GM18951 (cell line): ENCODE data around the gene GPRIN3.

Experiments
- POLR2A ChIP-seq: IDR thresholded peaks from 4 replicates; pipeline ENCODE4 v1.6.1; 2011; ENCODE audit warnings: mild to moderate bottlenecking; ENCODE audit not compliant: insufficient read length, insufficient read depth; ENCODE audit errors: extremely low read depth
- in situ Hi-C: fragments of 300-500 bp; cut with MboI; formaldehyde crosslinking; loops from one replicate; pipeline ENCODE4 v1.12.0; 2022; ENCODE audit warnings: low sequenced_read_pairs, mixed read lengths, inconsistent platforms; ENCODE audit not compliant: unreplicated experiment

The GPRIN3 gene

DNA sequence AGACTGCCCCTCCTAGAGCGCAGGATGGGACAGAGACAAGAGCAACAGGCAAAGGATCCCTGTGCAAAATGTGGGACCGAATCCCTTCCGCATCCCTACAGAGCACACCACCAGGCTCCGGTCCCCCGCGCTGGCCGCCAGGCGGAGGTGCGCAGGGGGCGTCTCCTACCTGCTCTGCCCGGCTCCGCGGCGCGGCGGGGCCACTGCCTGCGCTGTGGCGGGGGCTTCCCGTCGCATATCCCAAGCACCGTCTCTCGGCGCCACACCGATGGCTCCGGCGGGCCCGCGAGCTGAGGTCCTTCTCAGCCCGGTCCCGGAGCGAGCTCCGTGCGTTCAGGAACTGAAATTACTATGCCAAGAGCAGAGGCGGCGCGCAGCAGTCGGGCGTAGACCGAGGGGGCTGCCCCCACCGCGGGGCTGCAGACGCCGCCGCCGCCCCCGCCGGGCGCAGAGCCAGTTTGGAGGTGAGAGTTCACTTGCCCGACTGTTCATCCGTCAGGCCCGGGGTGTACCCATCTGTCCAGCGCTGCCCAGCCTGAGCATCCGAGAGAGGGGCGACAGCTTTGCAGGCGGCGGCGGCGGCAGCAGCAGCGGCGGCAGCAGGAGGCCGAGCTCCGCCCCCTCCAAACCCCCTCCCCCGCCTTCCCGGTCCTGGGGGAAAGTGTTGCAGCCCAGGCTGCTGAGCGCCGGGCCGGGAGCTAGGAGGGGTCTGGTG lies at the start of gene GPRIN3:
Gene GPRIN3, minus strand, starts transcription at position 355 of the 715 bp plus-strand sequence. CDS start 57,690 bp downstream, outside the sequence.
- no peak for TF ChIP-seq POLR2A
- in situ Hi-C loops = no loop called here

DNA sequence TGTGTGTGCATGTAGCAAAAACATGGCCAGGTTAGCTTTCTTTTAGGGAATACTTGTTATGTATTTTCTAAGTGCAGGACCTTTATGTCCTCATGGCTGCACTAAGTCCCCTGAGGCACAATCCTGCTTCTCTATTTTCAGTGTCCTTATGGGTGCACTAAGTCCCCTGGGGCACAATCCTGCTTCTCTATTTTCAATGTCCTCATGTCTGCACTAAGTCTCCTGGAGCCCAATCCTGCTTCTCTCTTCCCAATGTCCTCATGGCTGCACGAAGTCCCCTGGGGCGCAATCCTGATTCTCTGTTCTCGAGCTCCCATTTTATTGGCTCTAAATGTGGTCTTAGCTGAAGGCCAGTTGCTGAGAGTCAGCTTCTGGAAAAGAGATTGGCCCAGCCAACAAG lies 49.7 kb upstream of the GPRIN3 start:
- no peak for TF ChIP-seq POLR2A
- in situ Hi-C loops = no loop called here

DNA sequence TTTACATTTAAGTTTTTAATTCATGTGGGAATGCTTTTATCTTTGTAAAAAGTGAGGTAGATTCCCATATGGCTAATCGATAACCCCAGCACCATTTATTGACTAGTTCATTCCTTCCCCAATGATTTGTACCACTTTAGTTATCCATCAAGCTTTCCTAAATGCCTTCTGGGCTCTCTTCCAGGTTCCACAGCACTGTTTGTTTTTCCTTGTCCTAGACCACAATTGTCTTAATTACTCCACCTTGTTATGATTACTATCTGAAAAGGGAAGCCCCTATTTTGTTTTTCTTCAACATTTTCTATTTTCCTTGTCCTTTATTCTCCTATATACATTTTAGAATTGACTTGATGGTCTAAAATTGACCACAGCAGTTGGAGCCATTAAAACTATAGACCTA lies 48.5 kb upstream of the GPRIN3 start:
- in situ Hi-C loops = no loop called here
- TF ChIP-seq POLR2A = no peak

DNA sequence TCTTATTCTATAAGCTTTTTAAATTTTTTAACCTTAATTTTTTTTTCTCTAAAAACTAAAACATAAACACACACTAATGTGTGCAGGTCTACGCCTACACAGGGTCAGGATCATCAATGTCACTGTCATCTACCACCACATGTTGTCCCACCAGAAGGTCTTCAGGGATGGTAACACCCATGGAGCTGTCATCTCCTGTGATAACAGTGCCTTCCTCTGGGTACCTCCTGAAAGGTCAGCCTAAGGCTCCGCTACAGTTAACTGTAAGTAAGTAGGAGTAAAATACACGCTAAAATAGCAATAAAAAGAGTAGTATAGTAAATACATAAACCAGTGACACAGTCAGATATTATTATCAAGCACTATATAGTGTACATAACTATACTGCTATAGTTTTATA lies 45.9 kb upstream of the GPRIN3 start:
- in situ Hi-C loops = no loop called here
- no peak for TF ChIP-seq POLR2A

DNA sequence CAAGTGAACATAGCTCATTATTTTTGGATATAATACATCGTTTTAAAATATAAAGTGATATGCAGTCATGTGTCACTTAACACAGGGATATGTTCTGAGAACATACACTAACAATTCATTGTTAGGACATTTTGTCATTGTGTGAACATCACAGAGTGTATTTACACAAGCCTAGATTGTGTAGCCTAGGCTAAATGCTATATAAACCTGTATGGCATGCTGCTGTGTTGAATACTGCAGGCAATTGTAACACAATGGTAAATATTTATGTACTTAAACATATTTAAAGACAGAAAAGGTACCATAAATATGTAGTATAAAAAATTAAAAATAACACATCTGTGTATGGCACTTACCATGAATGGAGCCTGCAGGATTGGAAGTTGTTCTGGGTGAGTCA lies 44.9 kb upstream of the GPRIN3 start:
- in situ Hi-C loops = no loop called here

DNA sequence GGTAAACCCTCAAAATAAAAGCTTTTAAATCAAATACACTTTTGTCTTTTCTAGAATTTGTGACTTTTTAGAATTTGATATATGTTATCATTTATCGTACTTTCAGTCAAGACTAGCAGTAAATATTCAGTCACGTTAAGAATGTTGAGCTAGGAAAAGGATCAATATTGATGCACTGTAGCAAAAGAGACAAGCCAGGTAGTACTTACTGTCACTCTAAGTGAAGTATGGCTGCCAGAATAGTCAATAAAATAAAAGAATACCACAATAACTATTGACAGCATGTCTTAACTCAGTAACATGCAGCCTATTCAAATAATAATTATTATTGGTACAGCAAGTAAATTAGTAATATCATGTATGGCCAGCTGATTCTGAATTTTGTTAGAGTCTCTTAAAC lies 43.6 kb upstream of the GPRIN3 start:
- TF ChIP-seq POLR2A = no peak

More for the DNA sequence above, 44.9 kb upstream of the GPRIN3 start:
- TF ChIP-seq POLR2A = no peak

DNA sequence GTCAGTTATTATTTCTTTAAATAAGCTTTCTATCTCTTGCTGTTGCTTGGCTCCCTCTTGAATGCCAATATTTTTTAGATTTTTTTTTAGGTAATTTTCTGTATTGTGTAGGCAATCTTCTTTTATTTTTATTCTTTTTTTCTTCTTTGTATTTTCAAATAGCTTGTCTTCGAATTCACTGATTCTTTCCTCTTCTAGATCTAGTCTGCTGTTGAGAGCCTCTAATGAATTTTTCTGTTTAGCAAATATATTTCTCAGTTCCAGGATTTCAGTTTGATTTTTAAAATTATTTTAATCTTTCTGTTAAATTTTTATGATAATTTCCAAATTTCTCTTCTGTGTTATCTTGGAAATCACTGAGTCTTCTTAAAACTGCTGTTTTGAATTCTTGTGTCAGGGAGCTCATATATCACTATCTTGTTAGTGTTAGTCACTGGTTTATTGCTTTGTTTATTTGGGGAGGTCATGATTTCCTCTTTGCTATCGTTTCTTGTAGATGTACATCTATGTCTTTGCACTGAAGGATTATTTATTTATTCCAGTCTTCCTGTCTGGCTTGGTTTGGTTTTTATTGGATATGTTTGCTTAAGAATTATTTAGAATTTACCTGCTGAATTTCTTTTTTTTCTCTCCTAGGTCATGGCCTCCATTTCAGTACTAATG lies 39.9 kb upstream of the GPRIN3 start:
- in situ Hi-C loops = no loop called here
- TF ChIP-seq POLR2A = no peak

More for the DNA sequence above, 43.6 kb upstream of the GPRIN3 start:
- in situ Hi-C loops = no loop called here

DNA sequence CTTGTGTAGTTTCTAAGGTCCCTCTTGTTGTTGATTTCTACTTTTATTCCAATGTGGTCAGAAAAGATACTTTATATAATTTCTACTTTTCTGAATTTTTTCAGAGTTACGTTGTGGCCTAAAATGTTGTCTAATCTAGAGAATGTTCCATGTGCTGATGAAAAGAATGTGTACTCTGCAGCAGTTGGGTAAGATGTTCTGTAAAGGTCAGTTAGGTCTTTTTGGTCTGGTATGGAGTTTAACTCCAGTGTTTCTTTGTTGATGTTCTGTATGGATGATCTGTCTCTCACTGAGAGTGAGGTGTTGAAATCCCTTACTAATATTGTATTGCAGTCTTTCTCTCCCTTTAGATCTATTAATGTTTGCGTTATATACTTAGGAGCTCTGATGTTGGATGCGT lies 37.0 kb upstream of the GPRIN3 start:
- no peak for TF ChIP-seq POLR2A
- in situ Hi-C loops = no loop called here

DNA sequence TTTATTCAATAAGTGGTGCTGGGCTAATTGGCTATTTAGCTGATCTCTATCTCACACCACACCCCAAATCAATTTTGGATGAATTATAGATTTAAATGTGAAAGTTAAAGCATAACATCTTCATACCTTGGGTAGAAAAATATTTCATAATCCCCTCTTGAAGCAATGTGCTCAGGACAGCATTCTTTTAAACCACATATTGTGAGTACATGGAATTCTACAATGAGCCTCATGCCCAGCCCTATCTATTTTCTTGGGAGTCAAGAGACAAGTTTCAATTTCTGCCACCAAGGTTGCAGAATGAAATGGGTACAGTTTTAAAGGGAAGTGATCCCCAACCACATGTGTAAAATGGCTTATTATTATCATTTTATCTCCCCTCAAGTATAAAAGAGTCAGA lies 30.6 kb upstream of the GPRIN3 start:
- TF ChIP-seq POLR2A = no peak
- in situ Hi-C loops = no loop called here

DNA sequence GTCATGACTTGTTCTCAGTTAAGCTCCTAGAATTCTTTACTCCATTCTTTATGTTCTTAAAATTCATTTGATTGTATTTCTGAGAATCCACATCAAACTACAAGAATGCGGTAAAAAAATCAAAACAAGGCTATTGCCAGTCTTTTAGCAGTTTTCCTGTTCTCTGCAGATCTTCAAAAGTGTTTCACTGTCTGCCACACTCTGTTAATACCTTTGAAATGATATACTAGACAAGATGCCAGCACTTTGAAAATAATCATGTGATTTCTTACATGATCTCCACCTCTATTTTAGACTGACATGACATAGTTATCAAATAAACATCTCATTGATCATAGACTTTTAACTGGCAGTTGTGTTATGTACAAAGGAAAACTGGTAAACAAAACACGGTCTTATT lies 30.1 kb upstream of the GPRIN3 start:
- in situ Hi-C loops = no loop called here
- TF ChIP-seq POLR2A = no peak

DNA sequence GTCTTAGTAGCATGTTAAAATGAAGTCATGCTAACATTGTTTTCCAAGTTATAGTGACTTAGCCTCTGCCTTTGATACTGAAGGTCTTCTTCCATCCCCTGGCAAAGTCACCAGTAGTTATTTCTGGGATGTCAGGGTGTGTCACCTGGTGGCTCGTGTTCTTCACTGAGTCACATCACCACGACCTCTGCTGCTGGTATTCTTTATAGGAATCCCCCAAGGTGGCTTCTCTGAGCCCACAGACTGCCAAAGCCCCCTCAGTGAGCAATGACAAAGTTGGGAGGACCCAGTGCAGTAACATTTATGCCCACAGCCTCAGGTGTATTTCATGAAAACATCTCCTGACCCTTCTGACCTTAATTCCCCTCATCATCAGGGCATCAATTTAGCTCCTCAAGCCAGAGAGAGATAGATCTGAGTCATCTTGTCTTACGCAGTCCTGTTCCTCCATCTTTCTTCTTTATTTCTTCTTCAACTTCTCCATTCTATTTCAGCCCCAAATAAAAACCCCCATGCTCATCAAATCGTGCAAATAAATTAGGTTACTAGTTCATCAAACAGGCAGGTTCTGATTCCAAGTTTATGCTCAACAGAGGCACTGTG lies 29.3 kb upstream of the GPRIN3 start:
- in situ Hi-C loops = no loop called here
- no peak for TF ChIP-seq POLR2A

DNA sequence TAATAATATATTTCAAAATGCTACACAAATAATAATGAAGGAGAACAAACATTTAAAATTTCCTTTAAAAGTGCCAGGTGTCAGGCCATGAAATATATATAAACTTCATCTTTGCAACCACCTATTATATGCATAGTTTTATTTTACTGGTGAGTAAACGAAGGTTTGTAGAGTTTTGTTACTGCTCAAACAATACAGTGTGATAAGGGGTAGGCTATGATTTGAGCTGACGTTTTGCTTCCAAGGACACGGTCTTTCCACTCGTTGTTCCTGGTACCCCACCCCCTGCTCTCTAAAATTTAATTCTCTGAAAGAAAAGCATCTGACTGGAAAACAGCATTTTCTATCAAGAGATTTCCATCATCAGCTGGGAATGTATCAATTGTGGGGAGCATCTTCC lies 27.2 kb upstream of the GPRIN3 start:
- in situ Hi-C loops = no loop called here
- no peak for TF ChIP-seq POLR2A

DNA sequence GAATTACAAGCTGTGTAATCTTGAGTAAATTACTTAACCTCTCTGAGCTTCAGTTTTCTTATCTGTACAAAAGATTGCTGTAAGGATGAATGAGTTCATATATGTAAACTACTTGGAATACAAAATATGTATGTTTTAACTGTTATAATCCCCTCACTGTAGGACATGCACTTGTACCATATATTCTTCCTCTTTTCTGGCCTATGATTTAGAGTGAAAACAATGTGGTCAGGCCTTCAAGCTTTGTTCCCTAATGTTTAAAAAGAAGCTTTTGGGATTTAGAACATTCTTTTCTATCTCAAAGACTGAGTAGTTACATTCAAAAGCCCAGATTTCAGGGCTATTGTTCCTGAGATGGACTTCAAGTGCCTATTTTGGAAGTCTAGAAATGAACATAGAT lies 26.7 kb upstream of the GPRIN3 start:
- in situ Hi-C loops = no loop called here
- TF ChIP-seq POLR2A = no peak
